Panc1 (cell line): ENCODE results near the gene PTER. TPM values are rescaled to one million over a fixed set of nuclear protein-coding genes. Genes with fewer than 3 reads are reported as not detected.

Experiments used
- ATAC-seq: fragments of 200-7000 bp; cut with Tn5 transposase; 2 replicates; pipeline ENCODE4 v1.9.1; 2020; ENCODE audit warnings: mild to moderate bottlenecking, moderate library complexity
- BruUV-seq: library from RNA; stranded (reverse); fragments of 400-500 nt; replicated peaks from 2 replicates; lab custom pipeline; 2021; lab: Mats Ljungman, UMichigan
- CTCF ChIA-PET: fragments of 300-600 bp; sonication (Branson Sonifier 250); formaldehyde crosslinking; loops from one replicate; lab custom pipeline; 2022; ENCODE audit warnings: antibody characterized with exemption; lab: Charles Lee
- POLR2A ChIA-PET: fragments of 300-600 bp; sonication (Branson Sonifier 250); formaldehyde crosslinking; loops from one replicate; lab custom pipeline; 2022; ENCODE audit warnings: antibody characterized with exemption; lab: Charles Lee
- DNase-seq: peaks from one replicate; pipeline ENCODE4 v3.0.0-alpha.2; 2010; ENCODE audit warnings: low read depth, low spot score
- H3K27ac ChIP-seq: 2 replicates; pipeline ENCODE4 v1.5.1; 2011; ENCODE audit warnings: mild to moderate bottlenecking, low read length, inconsistent platforms
- H3K27me3 ChIP-seq: fragments of 200-500 bp; sonication (Bioruptor generic); 2 replicates; pipeline ENCODE4 v1.6.0; 2014; ENCODE audit warnings: low read length, inconsistent platforms; ENCODE audit not compliant: control insufficient read depth, insufficient read depth
- H3K36me3 ChIP-seq: fragments of 200-500 bp; sonication (Bioruptor generic); 2 replicates; pipeline ENCODE4 v1.5.1; 2014; ENCODE audit warnings: inconsistent platforms, mild to moderate bottlenecking, low read length, moderate library complexity; ENCODE audit not compliant: control insufficient read depth, insufficient read depth
- H3K4me1 ChIP-seq: 2 replicates; pipeline ENCODE4 v1.5.1; 2011; ENCODE audit warnings: inconsistent platforms, mild to moderate bottlenecking, low read length, moderate library complexity; ENCODE audit not compliant: control insufficient read depth, insufficient read depth
- H3K4me3 ChIP-seq, 2 experiments: 2 replicates each; pipeline ENCODE4 v1.5.1; 2011 to 2012; ENCODE audit warnings: low read depth in 2 of 2, low read length in 2 of 2, mild to moderate bottlenecking in 2 of 2, inconsistent platforms in 1 of 2, moderate library complexity in 1 of 2
- H3K9me3 ChIP-seq: fragments of 200-500 bp; sonication (Bioruptor generic); 2 replicates; pipeline ENCODE4 v1.5.1; 2014; ENCODE audit warnings: low read depth, mild to moderate bottlenecking, inconsistent platforms, low read length, moderate library complexity; ENCODE audit not compliant: control insufficient read depth, insufficient read depth
- POLR2AphosphoS5 ChIP-seq: IDR thresholded peaks from 2 replicates; pipeline ENCODE4 v1.6.1; 2012; ENCODE audit warnings: mild to moderate bottlenecking, low read depth, low read length, moderate library complexity
- REST ChIP-seq, 2 experiments: IDR thresholded peaks; 2 replicates each; pipeline ENCODE4 v1.6.1; 2011 to 2012; ENCODE audit warnings: low read depth in 2 of 2, control low read depth in 1 of 2, low read length in 1 of 2, mild to moderate bottlenecking in 1 of 2, moderate library complexity in 1 of 2; ENCODE audit not compliant: insufficient read depth in 1 of 2
- SIN3A ChIP-seq: IDR thresholded peaks from 2 replicates; pipeline ENCODE4 v1.6.1; 2012; ENCODE audit warnings: low read depth, mild to moderate bottlenecking, low read length, moderate library complexity, borderline replicate concordance; ENCODE audit not compliant: insufficient read depth
- TCF7L2 ChIP-seq: IDR thresholded peaks from 2 replicates; pipeline ENCODE4 v1.6.1; 2011; ENCODE audit warnings: mild to moderate bottlenecking, low read depth, low read length, inconsistent platforms
- in situ Hi-C: cut with HindIII; loops from 2 replicates; pipeline ENCODE4 v1.10.0; 2016; ENCODE audit warnings: low sequenced_read_pairs, low pct_unique_long_range_greater_than_20kb
- intact Hi-C: fragments of 100-400 bp; cut with micrococcal nuclease; formaldehyde crosslinking; loops from one replicate; pipeline ENCODE4 v1.10.0; 2022; ENCODE audit not compliant: unreplicated experiment
- total RNA-seq: library from RNA; stranded (reverse); gene quantifications from one replicate; pipeline ENCODE4 v1.2.1, GENCODE V29; 2021; ENCODE audit not compliant: unreplicated experiment
- TF ChIP-seq, protein P1 (sequence below): fragments of 450-650 bp; IDR thresholded peaks from 2 replicates; pipeline ENCODE4 v1.5.1; 2017; ENCODE audit warnings: mild to moderate bottlenecking

Gene PTER
- total RNA-seq, 1 experiment from 2014 or later = 8.8 TPM

- no peaks in the 10 kb centered on the region for H3K9me3 ChIP-seq
- intact Hi-C loops (no loop called here), in situ Hi-C loops (no loop called here)
- DNase-seq (no peak), ATAC-seq (no peak)
- BruUV-seq = no TSS peak
- no peak overlapping the region for H3K27ac ChIP-seq
- H3K4me3 ChIP-seq = no peak overlapping the region
- ChIA-PET POLR2A (interaction anchor here (0.5 kb wide), 1 partner anchor 220 kb away, joined by 4 read pairs; no protein-coding TSS in a partner anchor), CTCF (no interaction called here)
- H3K36me3 ChIP-seq = no peaks in the 10 kb centered on the region
- TF ChIP-seq POLR2AphosphoS5 (no peak), REST (IDR thresholded peaks at IDR 0.05; ENCODE audit: insufficient read depth in 1 of 2, low read depth in 2 of 2, low read length in 1 of 2) (no peak), SIN3A (no peak), TCF7L2 (no peak)
- TF ChIP-seq, protein P1, sequence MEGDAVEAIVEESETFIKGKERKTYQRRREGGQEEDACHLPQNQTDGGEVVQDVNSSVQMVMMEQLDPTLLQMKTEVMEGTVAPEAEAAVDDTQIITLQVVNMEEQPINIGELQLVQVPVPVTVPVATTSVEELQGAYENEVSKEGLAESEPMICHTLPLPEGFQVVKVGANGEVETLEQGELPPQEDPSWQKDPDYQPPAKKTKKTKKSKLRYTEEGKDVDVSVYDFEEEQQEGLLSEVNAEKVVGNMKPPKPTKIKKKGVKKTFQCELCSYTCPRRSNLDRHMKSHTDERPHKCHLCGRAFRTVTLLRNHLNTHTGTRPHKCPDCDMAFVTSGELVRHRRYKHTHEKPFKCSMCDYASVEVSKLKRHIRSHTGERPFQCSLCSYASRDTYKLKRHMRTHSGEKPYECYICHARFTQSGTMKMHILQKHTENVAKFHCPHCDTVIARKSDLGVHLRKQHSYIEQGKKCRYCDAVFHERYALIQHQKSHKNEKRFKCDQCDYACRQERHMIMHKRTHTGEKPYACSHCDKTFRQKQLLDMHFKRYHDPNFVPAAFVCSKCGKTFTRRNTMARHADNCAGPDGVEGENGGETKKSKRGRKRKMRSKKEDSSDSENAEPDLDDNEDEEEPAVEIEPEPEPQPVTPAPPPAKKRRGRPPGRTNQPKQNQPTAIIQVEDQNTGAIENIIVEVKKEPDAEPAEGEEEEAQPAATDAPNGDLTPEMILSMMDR = no peak
- no peaks in the 10 kb centered on the region for H3K27me3 ChIP-seq
- H3K4me1 ChIP-seq = no peaks in the 10 kb centered on the region
Observed at GRCh38 chr10:16408379-16408778, 28.4 kb upstream of the PTER start.

GRCh38 chr10:16417341-16417740 is 19.5 kb upstream of the PTER start:
- CTCF ChIA-PET = no interaction called here
- DNase-seq (no peak), ATAC-seq (no peak)
- TF ChIP-seq, protein P1 = no peak
- TF ChIP-seq REST (IDR thresholded peaks at IDR 0.05; ENCODE audit: insufficient read depth in 1 of 2, low read depth in 2 of 2, low read length in 1 of 2) (no peak), TCF7L2 (no peak), POLR2AphosphoS5 (no peak), SIN3A (no peak)
- BruUV-seq = no TSS peak
- no peak overlapping the region for H3K27ac ChIP-seq
- POLR2A ChIA-PET = no interaction called here
- H3K27me3 ChIP-seq = no peaks in the 10 kb centered on the region; the same call in 1 of the 2 replicates
- in situ Hi-C loops (no loop called here), intact Hi-C loops (no loop called here)
- no peaks in the 10 kb centered on the region for H3K4me1 ChIP-seq
- H3K36me3 ChIP-seq = no peaks in the 10 kb centered on the region
- H3K9me3 ChIP-seq = no peaks in the 10 kb centered on the region
- H3K4me3 ChIP-seq = no peak overlapping the region
